ENCODE data around the gene PILRA.
"Not testable (repeated sequence)": the region's sequence is repeated elsewhere in the genome, so short reads cannot be mapped to it uniquely, and the experiment has no call there.

The PILRA gene

DNA sequence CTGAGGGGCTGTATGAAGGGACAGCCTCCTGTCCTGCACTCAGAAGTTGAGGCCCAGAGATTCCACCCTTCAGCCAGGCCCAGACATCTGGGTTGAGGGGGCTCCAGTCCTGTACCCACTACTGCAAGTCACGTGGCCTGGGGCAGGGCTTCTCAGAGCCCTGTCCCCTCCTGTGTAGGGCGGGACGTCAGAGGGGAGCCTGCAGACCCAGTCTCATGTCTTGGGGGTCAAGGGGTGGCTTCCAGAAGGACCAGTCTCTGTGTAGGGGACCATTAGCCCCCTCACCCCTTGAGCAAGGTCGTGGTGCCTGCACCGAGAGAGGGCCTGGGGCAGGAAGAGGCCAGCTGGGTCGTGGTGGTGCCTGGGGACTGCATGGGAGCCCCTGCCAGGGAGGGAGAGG, 593 bp upstream of the PILRA start:
- H3K4me3 ChIP-seq (ENCODE audit: low read depth, low read length): no peak overlapping the region
- no peak for TF ChIP-seq CTCF (IDR thresholded peaks at IDR 0.05; ENCODE audit: low read depth, low read length)
- in situ Hi-C loops (cut with HindIII; ENCODE audit: low sequenced_read_pairs): no loop called here

DNA sequence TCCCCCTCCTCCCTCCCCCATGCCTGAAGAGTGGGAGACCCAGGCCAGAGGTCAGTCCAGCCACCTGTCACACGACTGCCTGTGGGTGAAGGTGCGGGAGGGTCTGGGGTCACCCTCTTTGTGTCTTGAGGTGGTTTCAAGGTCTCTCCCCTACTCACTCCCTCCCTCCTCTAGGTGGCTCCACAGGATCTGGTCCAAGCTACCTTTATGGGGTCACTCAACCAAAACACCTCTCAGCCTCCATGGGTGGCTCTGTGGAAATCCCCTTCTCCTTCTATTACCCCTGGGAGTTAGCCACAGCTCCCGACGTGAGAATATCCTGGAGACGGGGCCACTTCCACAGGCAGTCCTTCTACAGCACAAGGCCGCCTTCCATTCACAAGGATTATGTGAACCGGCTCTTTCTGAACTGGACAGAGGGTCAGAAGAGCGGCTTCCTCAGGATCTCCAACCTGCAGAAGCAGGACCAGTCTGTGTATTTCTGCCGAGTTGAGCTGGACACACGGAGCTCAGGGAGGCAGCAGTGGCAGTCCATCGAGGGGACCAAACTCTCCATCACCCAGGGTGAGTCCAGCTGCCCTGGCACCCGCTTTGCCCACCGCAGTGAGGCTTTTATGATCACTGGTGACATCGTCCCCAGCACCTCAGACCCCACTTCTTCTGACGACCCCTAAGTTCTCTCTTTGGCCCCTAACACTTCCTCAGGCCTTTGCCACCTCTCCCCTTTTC, 747 bp downstream of the PILRA start:
- DNase-seq (ENCODE audit: low read depth, low spot score); in situ Hi-C loops (cut with HindIII; ENCODE audit: low sequenced_read_pairs): not testable (repeated sequence)

More for the DNA sequence above, 593 bp upstream of the PILRA start:
- DNase-seq (ENCODE audit: low read depth, low spot score): no peak

DNA sequence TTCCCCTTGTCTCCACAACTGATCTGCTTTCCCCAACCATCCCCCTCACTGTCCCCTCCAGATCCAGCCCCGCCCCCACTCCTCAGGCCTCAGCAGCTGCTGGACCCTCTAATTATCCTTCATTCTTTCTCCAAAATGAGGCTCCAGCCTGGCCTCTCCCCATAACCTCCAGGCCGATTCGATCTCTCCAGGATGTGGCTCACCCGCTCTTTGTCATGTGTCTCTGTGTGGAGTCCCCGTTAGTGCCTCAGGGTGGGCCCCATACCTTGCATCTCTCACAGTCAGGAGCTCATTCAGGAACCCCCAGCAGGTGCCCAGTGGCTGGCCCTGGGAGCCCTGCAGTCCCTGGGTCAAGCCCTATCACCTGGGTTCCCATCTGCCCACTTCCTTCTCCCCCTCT, 1.3 kb downstream of the PILRA start:
- in situ Hi-C loops (cut with HindIII; ENCODE audit: low sequenced_read_pairs): no loop called here
- H3K4me3 ChIP-seq (ENCODE audit: low read depth, low read length): no peak overlapping the region
- no peak for DNase-seq (ENCODE audit: low read depth, low spot score)
- TF ChIP-seq CTCF (IDR thresholded peaks at IDR 0.05; ENCODE audit: low read depth, low read length): no peak

More for the DNA sequence above, 747 bp downstream of the PILRA start:
- not testable (repeated sequence) for H3K4me3 ChIP-seq (ENCODE audit: low read depth, low read length)

DNA sequence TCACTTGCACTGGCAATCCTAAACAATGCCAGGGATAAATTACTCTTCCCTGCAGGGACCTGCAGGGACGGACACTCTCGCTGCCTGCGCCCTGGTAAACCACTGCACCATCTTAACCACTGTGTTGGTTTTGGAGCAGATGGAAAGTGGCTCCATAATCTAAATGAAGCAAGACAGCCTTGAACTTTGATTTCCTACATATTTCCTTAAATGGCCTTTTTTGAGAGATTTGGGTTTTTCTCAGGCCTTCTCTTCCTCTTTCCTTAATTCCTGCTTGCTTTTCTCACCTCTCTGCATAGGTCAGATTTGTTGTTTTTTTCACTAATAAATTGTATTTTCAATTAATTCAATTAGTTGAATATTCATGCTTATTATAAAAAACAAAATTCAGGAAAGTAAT, 2.8 kb downstream of the PILRA start:
- DNase-seq (ENCODE audit: low read depth, low spot score): no peak
- no peak overlapping the region for H3K4me3 ChIP-seq (ENCODE audit: low read depth, low read length)
- in situ Hi-C loops (cut with HindIII; ENCODE audit: low sequenced_read_pairs): no loop called here
- no peak for TF ChIP-seq CTCF (IDR thresholded peaks at IDR 0.05; ENCODE audit: low read depth, low read length)

GRCh38 chr7:100378114-100378755, 4.9 kb downstream of the PILRA start:
- no peak overlapping the region for H3K4me3 ChIP-seq (ENCODE audit: low read depth, low read length)
- TF ChIP-seq CTCF (IDR thresholded peaks at IDR 0.05; ENCODE audit: low read depth, low read length): no peak
- no peak for DNase-seq (ENCODE audit: low read depth, low spot score)
- in situ Hi-C loops (cut with HindIII; ENCODE audit: low sequenced_read_pairs): no loop called here

- no peak for DNase-seq (ENCODE audit: low read depth, low spot score)
- no peak overlapping the region for H3K4me3 ChIP-seq (ENCODE audit: low read depth, low read length)
- no peak for TF ChIP-seq CTCF (IDR thresholded peaks at IDR 0.05; ENCODE audit: low read depth, low read length)
- in situ Hi-C loops (cut with HindIII; ENCODE audit: low sequenced_read_pairs): no loop called here
Measured at GRCh38 chr7:100380196-100380595, 6.9 kb downstream of the PILRA start.

DNA sequence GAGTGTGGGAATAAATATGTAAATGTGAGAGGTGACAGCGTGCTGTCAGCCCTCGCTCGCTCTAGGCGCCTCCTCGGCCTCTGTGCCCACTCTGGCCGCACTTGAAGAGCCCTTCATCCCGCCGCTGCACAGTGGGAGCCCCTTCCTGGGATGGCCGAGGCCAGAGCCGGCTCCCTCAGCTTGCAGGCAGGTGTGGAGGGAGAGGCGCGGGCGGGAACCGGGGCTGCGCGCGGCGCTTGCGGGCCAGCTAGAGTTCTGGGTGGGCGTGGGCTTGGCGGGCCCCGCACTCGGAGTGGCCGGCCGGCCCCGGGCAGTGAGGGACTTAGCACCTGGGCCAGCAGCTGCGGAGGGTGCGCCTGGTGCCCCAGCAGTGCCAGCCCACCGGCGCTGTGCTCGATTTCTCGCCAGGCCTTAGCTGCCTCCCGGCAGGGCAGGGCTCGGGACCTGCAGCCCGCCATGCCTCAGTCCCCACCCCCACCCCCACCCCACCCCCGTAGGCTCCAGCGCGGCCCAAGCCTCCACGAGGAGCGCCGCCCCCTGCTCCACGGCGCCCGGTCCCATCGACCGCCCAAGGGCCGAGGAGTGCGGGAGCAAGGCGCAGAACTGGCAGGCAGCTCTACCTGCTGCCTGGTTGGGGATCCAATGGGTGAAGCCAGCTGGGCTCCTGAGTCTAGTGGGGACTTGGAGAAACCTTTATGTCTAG, 8.4 kb downstream of the PILRA start:
- H3K4me3 ChIP-seq (ENCODE audit: low read depth, low read length); DNase-seq (ENCODE audit: low read depth, low spot score); in situ Hi-C loops (cut with HindIII; ENCODE audit: low sequenced_read_pairs): not testable (repeated sequence)

DNA sequence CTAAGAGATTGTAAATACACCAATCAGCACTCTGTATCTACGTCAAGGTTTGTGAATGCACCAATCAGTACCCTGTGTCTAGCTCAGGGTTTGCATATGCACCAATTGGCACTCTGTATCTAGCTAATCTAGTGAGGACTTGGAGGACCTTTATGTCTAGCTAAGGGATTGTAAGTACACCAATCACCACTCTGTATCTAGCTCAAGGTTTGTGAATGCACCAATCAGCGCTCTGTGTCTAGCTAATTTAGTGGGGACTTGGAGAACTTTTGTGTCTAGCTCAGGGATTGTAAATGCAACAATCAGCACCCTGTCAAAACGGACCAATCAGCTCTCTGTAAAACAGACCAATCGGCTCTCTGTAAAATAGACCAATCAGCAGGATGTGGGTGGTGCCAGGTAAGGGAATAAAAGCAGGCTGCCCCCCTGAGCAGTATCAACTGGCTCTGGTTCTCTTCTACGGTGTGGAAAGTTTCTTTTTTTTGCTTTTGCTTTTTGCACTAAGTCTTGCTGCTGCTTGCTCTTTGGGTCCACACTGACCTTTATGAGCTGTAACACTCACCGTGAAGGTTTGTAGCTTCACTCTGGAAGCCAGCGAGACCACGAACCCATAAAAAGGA, 9.1 kb downstream of the PILRA start:
- H3K4me3 ChIP-seq (ENCODE audit: low read depth, low read length); DNase-seq (ENCODE audit: low read depth, low spot score); in situ Hi-C loops (cut with HindIII; ENCODE audit: low sequenced_read_pairs): not testable (repeated sequence)
